Fibroblast of skin of abdomen (primary cell): ENCODE results near the gene NPBWR2.
"Not testable (repeated sequence)": the region's sequence is repeated elsewhere in the genome, so short reads cannot be mapped to it uniquely, and the experiment has no call there.

Experiments
- DNase-seq: peaks from one replicate; pipeline ENCODE4 v3.0.0-alpha.2; 2013

Gene NPBWR2

DNA sequence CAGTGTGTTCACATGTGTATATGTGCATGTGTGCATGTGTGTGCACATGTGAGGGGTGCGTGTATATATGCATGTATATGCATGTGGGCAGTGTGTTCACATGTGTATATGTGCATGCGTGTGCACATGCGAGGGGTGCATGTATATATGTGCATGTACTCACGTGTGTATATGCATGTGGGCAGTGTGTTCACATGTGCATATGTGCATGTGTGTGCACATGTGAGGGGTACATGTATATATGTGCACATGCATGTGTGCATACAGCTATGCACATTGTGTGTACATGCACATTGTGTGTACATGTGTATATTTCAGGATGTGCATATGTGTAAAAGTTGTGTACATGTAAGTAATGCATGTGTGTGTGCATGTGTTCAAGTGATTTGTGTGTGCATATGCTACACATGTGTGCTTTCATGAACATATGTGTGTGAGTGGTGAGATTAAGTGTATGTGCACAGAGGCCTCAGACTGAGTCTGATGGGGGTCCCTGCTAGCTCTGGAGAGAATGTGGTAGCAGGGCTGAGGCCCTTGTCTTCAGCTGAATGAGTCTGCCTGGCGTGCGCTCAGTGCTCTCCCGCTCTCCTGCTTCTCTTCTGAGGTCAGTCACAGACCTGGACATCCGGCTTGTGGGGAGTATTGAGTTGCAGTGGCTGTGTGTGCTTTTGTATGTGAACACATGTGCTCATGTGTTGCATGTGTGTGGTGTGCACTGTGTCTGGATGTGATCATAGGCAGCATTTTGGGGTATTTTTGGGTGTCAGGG lies 37.0 kb upstream of the NPBWR2 start:
- DNase-seq = no peak

DNA sequence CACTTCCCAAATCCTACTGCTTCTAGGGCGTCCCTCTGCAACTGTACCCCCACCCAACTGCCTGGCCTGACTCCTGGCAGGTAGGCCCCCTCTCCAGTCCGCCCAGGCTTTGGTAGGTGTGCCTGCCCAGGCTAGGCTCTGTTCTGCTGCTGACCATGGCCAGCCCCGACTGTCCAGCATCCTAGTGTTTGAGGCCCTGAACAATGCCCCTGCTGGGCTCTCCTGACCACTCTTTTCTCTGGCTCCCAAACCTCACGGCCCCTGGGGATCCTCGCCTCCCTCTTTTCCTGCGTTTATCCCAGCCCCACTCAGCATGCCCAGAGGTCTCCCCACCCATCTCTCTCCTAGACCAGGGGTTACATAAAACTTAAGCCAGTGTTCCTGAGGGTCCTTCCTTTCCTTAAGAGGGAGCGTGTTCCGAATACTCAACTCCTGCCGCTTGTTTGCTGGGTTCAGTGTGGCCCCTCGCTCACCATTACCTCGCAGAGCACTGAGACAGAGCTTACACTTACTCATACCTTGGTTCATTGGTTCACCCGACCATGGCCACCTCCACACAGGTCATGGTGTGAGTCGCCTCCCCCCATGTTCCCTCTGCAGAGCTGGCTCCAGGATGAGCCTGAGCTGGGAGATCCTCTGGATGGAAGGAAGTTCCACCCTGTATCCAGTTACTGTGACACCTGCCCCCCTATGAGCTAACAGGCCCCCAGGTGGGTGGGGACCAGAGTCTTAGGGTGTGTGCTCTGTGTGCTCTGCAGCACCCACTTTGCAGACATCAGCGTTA lies 35.8 kb upstream of the NPBWR2 start:
- no peak for DNase-seq

DNA sequence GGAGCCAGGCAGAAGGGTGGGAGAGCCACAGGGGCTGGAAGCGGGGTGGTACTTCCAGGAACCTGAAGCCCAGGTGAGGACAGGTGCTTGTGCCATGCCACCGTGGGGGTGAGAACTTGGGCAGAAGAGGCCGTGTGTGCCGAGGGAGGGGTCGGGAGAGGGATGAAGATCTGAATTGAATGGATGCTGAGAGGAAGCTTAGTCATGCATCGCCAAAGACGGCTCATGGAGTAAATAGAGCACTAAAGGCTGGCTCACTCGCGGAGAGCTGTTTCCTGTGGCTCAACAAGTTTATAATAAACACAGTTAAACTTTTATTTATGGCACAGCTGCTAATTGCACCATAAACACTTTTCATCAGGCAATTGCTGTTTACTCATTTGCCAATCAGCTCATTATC lies 35.2 kb upstream of the NPBWR2 start:
- DNase-seq = no peak

DNA sequence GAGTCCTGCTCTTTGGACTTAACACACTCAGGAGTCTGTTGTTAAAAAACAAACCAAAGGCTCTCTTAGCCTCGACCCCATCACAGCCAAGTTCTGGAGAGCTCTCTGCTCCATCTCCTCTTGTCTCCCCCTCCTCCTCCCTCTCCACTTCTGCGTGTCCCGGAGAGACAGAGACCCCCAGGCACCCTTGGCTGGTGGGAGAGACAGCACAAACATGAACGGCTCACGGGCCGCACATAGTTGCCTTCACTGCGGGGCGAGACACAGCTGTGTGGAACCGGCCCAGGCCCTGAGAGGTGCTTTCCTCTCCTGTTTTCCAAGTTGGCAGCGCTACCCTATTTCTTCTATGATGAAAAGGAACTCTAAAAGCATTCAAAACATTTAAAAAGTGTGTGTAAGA lies 33.6 kb upstream of the NPBWR2 start:
- DNase-seq = no peak

DNA sequence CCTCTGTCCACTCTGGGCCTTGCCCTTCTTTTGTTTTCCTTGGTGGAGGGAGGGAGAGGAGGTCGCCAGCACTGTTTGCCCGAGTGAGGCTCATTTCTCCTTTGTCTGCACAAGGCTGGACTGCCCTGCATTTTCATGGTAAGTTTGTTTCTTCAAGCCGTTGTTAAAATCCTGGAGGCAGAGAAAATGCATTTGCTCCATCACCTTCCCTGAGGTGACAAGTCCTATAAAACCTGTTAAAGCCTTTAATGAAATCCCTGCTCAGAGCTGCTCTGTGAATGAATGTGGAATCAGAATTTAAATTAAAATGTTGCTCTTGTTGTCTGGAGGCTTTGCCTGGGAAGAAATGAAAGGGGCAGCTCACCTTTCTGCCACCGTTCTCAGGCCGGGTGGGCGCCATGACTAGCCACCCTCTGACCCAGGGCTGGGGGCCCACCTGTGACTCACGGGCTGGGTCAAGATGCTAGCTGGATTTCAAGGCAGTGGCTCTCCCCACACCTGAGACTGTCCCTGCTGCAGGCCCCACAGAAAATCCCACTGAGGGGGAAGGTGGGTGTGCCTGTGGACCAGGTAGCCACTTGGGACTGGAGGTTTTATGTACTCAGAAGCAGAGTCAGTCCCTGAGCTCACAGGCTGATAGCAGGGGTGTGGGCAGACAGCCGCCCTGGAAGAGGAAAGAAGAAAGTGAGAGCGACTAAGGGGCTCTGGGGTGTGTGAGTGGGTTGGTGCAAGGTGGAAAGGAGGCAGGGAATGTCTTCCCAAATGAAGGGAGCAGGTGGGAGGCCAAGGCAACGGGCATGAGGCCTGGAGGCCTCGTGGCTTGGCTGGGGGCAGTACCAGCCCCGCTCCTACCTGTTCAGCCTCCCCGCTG lies 32.9 kb upstream of the NPBWR2 start:
- DNase-seq = no peak

DNA sequence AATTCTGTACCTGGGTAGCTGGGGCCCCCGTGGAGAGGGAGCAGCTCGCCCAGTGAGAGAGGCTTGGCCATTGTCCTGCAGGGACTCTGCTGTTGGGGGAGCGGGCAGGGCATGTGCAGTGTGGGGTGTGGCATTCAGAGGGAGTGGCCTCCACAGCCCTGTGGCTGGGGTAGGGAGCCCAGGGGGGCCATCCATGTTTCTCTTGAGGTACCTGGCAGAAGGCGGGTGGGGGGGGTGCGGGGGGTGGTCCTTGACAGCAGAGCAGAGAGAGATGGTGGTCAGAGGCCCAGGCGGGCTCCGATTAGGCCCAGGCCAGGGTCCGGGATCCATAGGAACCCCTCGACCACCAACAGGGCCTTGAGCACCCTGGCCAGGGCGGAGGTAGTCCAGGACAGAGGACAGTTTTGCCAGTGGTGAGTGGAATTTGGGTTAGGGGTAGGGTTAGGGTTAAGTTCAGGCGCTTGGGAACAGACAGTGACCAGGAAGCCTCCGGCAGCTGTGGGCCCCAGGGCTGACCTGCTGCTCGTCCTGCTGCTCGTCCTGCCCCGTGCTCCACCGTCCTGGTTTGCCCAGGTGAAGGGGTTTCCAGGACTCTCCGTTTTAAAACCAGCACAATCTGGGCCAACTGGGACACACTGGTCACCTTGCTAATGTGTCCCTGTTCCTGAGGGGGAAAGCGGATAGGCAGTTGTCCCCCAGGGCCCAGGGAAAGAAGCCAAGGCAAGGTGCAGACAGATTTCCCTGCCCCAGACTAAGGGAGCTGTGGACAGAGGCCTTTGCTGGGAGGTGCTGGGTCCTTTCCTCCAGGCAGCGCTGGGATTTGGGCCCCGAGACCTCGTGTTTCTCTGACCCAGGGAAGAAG lies 32.1 kb upstream of the NPBWR2 start:
- no peak for DNase-seq

DNA sequence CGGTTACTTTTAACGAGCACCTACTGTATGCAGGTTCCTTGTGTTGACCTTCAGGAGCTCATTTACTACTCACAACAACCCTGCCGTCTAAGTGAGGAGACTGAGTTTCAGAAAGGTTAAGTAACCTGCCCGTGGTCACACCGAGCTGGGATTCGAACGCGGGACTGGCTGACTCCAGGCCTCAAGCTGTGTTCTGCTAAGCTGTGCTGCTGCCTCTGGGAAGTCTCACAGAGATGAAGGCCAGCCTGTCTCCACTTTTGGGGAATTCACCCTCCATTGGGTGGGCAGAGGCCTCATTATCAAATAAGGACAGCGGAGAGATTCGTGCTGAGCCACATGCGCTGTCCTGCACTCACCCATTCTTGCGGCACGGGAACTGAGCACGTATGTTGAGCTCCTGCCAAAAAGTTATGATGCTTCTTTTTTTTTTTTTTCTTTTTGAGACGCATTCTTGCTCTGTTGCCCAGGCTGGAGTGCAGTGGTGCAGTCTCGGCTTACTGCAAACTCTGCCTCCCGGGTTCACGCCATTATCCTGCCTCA lies 31.0 kb upstream of the NPBWR2 start:
- no peak for DNase-seq

DNA sequence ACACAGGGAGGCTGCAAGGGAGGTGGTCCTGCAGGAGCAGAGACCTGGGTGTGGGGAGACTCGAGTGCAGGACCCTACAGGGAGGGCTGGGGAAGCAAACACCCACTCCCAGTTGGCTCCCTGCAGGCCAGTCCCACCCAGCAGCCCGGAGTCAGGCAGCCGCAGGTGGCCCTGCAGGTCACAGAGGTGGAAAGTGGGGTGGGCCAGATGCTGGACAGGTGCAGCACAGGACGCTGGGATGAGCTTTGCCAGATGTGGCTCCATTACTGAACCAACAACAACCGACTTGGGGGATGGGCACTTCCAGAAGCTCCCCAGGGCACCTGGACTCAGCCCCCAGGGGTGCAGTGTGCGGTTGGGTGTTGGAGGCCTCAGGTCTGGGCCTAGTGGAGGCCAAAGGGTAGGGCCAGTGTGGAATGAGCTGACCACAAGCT lies 30.2 kb upstream of the NPBWR2 start:
- no peak for DNase-seq

DNA sequence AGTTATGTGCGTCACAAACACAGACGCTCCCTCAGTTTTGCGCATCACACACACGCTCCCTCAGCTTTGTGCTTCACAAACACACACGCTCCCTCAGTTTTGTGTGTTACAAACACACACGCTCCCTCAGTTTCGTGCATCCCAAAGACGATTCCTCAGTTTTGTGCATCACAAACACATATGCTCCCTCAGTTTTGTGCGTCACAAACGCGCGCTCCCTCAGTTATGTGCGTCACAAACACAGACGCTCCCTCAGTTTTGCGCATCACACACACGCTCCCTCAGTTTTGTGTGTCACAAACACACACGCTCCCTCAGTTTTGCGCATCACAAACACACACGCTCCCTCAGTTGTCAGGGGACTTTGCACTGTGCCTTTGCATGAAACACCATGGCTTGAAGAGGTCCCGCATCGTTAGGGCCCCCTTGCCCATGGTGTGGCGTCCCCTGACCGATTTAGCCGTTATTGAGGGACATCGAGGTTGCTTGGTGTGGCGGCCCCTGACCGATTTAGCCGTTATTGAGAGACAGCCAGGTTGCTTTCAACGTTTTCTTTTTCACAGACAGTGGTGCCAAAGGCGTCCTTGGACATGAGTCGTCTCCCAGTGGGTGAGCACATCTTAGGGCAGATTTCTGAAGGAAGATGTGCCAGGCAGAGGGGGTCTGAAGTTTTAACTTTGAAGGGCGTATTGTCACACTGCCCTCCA lies 28.8 kb upstream of the NPBWR2 start:
- no peak for DNase-seq

DNA sequence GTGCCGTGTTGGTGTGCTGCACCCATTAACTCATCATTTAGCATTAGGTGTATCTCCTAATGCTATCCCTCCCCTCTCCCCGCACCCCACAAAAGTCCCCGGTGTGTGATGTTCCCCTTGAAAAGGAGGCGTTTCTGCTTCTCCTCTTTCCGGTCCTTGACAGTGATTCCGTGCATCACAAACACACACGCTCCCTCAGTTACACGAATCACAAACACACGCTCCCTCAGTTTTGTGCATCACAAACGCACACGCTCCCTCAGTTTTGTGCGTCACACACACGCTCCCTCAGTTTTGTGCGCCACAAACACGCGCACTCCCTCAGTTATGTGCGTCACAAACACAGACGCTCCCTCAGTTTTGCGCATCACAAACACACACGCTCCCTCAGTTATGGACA lies 27.4 kb upstream of the NPBWR2 start:
- not testable (repeated sequence) for DNase-seq

DNA sequence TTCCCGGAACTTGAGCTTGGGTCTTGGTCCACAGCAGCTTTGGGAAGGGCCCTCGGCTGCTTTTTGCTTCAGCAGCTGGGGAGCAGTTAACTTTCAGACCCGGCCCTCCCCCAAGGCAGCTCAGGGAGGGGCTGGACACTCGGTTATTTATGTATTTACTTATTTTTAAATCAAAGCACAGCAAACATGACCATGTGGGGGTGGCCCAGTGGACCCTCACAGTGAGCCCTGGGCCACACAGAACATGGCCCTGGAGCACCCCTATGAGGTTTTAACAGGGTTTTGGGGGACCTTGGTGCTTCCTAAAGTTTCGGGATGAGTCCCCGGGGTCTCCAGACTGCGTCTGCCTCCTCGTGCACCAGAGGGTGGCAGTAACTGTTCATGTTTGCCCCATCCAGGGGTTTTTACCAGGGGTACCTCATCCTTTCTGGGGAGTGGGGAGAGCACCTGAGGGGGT lies 26.6 kb upstream of the NPBWR2 start:
- no peak for DNase-seq

DNA sequence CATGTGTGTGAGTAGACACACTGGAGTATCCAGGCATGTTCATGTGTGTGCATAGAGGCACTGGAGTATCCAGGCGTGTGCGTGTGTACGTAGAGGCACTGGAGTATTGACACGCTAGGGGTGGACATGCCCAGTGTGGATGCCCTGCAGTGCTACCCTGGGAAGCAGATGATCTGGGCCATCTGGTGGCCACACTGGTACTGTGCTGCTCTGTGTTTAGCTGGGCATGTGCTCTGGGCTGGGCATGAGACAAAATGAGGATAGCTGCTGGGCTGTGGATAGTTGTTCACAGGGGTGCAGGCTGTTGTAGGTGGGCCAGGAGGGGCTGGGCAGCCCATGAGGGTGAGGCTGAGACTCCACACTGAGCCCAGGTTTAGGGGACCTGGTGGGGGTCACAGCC lies 24.0 kb upstream of the NPBWR2 start:
- no peak for DNase-seq

DNA sequence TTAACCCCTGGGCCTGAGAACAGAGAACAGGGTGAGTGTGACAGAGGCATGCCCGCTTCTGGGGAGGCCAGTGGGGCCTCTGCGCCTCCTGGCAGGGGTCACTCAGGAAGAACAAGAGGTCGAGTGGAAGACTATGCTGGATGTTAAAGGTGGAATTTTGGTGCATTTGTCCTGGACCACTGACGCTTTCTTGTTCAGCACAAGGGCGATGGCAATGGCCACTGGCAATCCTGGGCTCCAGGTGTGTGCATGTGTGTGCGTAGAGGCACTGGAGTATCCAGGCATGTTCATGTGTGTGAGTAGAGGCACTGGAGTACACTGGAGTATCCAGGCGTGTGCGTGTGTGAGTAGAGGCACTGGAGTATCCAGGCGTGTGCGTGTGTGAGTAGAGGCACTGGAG lies 23.5 kb upstream of the NPBWR2 start:
- no peak for DNase-seq

DNA sequence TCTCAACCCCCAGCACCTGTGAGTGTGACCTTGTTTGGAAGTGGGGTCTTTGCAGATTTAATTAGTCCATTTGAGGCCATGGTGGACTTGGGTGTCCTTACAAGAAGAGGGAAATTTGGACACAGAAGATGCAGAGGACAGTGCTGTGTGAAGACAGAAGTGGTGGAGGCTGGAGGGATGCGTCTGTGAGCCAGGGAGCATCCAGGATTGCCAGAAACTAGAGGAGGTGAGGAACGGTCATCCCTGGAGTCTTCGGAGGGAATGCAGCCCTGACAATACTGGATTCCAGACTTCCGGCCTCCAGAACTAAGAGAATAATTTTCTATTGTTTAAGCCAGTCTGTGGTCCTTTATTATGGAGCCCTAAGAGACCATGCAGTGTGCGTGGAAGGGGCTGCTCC lies 22.9 kb upstream of the NPBWR2 start:
- no peak for DNase-seq

DNA sequence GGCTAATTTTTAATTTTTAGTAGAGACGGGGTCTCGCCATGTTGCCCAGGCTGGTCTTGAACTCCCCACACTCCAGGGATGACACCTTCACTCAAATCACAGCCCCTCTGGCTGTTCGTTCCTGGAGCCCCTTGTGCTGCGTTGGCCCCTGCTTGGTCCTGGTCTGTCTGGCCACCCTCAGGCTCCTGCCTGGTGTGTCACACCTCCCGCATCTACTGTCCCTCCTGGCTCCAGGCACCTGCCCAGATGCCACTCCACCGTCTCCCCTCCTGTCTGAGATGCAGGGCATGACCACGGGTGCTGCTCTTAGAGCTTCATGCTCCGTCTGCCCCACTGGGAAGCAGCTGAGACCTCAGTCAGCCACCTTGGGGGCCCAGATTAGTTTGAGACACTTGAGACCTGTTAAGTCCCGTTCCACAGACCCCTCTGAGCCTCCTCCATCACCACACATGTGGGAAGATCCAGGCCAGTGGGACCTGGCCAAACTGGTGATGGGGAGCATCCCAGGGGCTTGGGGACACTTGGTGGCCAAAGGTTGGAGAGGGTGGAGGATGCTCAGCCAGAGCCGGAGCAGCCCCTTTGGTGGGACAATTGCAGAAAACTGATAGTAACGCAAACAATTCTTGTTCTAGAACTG lies 21.9 kb upstream of the NPBWR2 start:
- DNase-seq = no peak

DNA sequence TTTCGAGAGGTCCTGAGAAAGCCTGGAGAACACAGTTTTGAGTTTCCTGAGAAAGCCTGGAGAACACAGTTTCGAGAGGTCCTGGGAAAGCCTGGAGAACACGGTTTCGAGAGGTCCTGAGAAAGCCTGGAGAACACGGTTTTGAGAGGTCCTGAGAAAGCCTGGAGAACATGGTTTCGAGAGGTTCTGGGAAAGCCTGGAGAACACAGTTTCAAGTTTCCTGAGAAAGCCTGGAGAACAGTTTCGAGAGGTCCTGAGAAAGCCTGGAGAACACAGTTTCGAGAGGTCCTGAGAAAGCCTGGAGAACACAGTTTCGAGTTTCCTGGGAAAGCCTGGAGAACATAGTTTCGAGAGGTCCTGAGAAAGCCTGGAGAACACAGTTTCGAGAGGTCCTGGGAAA lies 16.2 kb upstream of the NPBWR2 start:
- DNase-seq = not testable (repeated sequence)

DNA sequence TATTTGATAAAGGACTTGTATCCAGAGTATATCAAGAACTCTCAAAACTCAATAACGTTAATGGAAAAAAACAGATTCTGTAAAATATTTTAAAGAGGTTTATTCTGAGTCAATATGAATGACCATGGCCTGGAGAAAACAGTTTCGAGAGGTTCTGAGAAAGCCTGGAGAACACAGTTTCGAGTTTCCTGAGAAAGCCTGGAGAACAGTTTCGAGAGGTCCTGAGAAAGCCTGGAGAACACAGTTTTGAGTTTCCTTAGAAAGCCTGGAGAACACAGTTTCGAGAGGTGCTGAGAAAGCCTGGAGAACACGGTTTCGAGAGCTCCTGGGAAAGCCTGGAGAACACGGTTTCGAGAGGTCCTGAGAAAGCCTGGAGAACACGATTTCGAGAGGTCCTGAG lies 15.6 kb upstream of the NPBWR2 start:
- not testable (repeated sequence) for DNase-seq

DNA sequence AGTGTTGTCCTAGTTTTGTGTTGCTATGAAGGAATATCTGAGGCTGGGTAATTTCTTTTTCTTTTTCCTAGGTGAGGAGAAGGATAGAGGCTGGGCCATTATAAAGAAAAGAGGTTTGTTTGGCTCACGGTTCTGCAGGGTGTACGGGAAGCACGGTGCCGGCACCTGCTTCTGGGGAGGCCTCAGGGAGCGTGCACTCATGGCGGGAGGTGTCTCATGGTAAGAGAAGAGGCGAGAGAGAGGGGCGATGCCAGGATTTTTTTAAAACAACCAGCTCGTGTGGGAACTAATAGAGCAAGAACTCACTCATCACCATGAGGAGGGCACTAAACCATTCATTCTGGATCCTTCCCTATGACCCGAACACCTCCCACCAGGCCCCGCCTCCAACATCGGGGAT lies 14.2 kb upstream of the NPBWR2 start:
- no peak for DNase-seq

DNA sequence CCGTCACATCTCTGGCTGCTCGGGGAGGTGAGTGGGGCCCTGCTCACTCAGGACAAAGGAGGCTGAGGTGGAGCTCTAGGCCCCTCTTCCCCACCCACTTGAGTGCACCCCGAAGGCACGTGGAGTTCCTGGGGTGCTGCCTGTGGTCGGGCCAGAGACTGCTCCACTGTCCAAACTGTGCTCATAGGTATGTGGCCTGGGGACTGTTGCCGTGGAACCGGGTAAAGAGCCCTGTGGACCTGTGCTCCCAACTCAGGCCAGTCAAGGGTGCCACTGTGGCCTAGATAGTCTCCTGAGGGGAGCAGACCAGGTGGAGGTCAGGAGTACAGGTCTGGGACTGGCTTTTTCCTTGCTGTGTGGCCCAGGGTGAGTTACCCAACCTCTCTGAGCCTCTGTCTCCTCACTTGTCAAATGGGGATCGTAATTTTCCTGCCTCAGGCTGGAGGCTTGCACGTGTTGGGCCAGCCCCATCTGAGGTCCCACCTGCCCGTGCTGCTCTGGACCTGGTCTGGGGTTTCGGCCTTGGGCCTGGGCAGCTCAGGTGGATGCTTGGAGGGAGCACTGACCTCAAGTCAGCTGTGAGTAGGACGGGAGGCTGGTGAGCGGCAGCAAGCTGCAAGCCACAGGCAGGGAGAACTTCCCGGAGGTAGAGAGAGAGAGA lies 12.4 kb upstream of the NPBWR2 start:
- no peak for DNase-seq

DNA sequence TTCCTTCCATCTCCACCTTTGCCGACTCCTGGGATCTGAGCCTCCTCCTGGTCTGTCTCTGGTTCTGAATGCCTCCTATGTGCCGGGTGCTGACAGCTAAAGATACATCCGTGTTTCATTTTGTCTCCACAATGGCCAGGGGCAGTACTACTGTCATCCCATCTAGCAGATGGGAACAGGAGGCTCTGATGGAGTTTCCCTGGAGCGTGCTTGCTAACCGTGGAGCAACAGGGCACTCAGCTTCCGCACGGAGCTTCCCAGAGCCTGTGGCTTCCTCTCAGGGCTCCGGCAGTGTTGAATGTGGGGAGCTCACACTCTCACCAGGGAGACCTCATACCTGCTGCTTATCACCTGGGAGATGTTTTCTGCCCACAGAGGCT lies 11.9 kb upstream of the NPBWR2 start:
- DNase-seq = no peak
